ENCODE measurements around the gene KIF15. TPM values are rescaled to one million over a fixed set of nuclear protein-coding genes. Genes with fewer than 3 reads are reported as not detected.

KIF15 gene
- polyA plus RNA-seq, 1 donor from 2014 or later, result 5.8 TPM

- Histone ChIP-seq H3K4me2 (ENCODE audit: low read length) (no peak overlapping the region), H3K27me3 (ENCODE audit: insufficient read depth, low read depth, low read length) (no peaks in the 10 kb centered on the region), H3K36me3 (ENCODE audit: insufficient read depth, low read length) (peaks cover 26% of the 10 kb centered on the region), H3K9me3 (ENCODE audit: low read length) (peaks cover 40% of the 10 kb centered on the region), H3K27ac (ENCODE audit: low read length) (no peak overlapping the region), H3K9me2 (ENCODE audit: insufficient read depth, low read length) (no peaks in the 10 kb centered on the region), H3K79me2 (replicated peaks; ENCODE audit: insufficient read depth, low read length) (no peaks in the 10 kb centered on the region), H3K9ac (ENCODE audit: low read length) (no peak overlapping the region), H4K20me1 (ENCODE audit: insufficient read depth) (no peaks in the 10 kb centered on the region), H2AFZ (ENCODE audit: low read depth, low read length) (no peak overlapping the region), H3K4me3 (ENCODE audit: low read length) (no peak overlapping the region), H3F3A (ENCODE audit: insufficient read depth, low read length, poor library complexity, severe bottlenecking) (no peaks in the 10 kb centered on the region)
- TF ChIP-seq MXI1 (conservative IDR thresholded peaks at IDR 0.05; ENCODE audit: poor library complexity, severe bottlenecking) (no peak), CTCF (IDR thresholded peaks at IDR 0.05; ENCODE audit: poor library complexity, severe bottlenecking) (no peak), TAF1 (IDR thresholded peaks at IDR 0.05; ENCODE audit: low read depth) (no peak), SMC3 (conservative IDR thresholded peaks at IDR 0.05; ENCODE audit: poor library complexity) (no peak), RAD21 (conservative IDR thresholded peaks at IDR 0.05) (no peak), POLR2AphosphoS5 (IDR thresholded peaks at IDR 0.05) (no peak), EZH2 (IDR thresholded peaks at IDR 0.05; ENCODE audit: borderline replicate concordance, insufficient read depth, low read length, poor library complexity, severe bottlenecking) (no peak), REST (IDR thresholded peaks at IDR 0.05; ENCODE audit: borderline replicate concordance) (no peak)
Observed at GRCh38 chr3:44722103-44722401, 39.5 kb upstream of the KIF15 start.

DNA sequence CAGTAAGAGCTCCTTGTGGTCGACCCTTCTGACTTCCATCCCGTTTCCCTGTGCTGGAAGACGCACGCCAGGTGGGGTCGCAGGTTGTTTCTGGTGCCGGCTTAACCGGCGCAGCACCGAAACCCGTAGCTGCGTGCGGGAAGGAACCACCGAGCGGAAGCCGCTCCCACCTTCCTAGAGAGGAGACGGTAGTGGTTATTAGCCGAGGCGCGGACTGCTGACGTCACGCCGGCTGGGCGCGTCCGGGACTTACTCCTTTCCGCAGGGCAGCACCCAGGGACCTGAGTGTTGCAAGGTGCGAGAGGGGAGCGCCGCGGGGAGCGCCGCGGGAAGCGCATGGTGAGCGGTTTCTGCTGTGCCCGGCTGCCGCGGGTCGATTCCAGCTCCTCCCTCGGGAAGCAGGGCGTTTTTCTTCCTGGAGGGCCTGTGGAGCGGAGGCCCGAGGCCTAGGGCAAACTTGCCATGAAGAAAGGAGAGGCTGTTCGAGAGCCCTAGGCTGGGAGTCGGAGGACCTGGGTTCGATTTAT, 32.1 kb upstream of the KIF15 start, which contains the start of gene ZNF501:
TSS of gene ZNF501 (plus strand) at position 252 of the 527 bp plus-strand sequence. CDS start 4,787 bp downstream, outside the sequence.
- Histone ChIP-seq H3K4me2 (ENCODE audit: low read length) (peak within 1 kb of the TSS; percentile 69), H3K27ac (ENCODE audit: low read length) (peak within 1 kb of the TSS; percentile 37), H3F3A (ENCODE audit: insufficient read depth, low read length, poor library complexity, severe bottlenecking) (no peaks in the 10 kb centered on the region), H3K4me3 (ENCODE audit: low read length) (peak within 1 kb of the TSS; percentile 79), H3K9me2 (ENCODE audit: insufficient read depth, low read length) (no peaks in the 10 kb centered on the region), H3K36me3 (ENCODE audit: insufficient read depth, low read length) (no peaks in the 10 kb centered on the region), H3K79me2 (replicated peaks; ENCODE audit: insufficient read depth, low read length) (peaks cover 4% of the 10 kb centered on the region), H2AFZ (ENCODE audit: low read depth, low read length) (peak within 1 kb of the TSS; percentile 45), H3K27me3 (ENCODE audit: insufficient read depth, low read depth, low read length) (no peaks in the 10 kb centered on the region), H4K20me1 (ENCODE audit: insufficient read depth) (no peaks in the 10 kb centered on the region), H3K9ac (ENCODE audit: low read length) (peak within 1 kb of the TSS; percentile 68), H3K9me3 (ENCODE audit: low read length) (peaks cover 21% of the 10 kb centered on the region)
- TF ChIP-seq TAF1 (IDR thresholded peaks at IDR 0.05; ENCODE audit: low read depth) (no peak), REST (IDR thresholded peaks at IDR 0.05; ENCODE audit: borderline replicate concordance) (peak; percentile 17), EP300 (conservative IDR thresholded peaks at IDR 0.05; ENCODE audit: poor library complexity, severe bottlenecking) (peak; percentile 45), EZH2 (IDR thresholded peaks at IDR 0.05; ENCODE audit: borderline replicate concordance, insufficient read depth, low read length, poor library complexity, severe bottlenecking) (no peak), POLR2AphosphoS5 (IDR thresholded peaks at IDR 0.05) (peak; percentile 50), SMC3 (conservative IDR thresholded peaks at IDR 0.05; ENCODE audit: poor library complexity) (peak; percentile 47), MXI1 (conservative IDR thresholded peaks at IDR 0.05; ENCODE audit: poor library complexity, severe bottlenecking) (peak; percentile 61), RAD21 (conservative IDR thresholded peaks at IDR 0.05) (peak; percentile 39), CTCF (IDR thresholded peaks at IDR 0.05; ENCODE audit: poor library complexity, severe bottlenecking) (peak; percentile 27)

Data from neural cell (in vitro differentiated cells).